Dendritic cell treated with granulocyte-macrophage colony-stimulating factor and Interleukin-4, amounts not matched to agents 40 ng/mL and 50 ng/mL, for 4 days (primary cell): Measurements from ENCODE around the gene CASP3.
"Not testable (repeated sequence)": the region's sequence is repeated elsewhere in the genome, so short reads cannot be mapped to it uniquely, and the experiment has no call there.

Source experiments
- H3K27ac Mint-ChIP-seq: one replicate; pipeline ENCODE4 v1.8.0; 2022; ENCODE audit warnings: mild to moderate bottlenecking, mixed read lengths
- H3K27me3 Mint-ChIP-seq: one replicate; pipeline ENCODE4 v1.8.0; 2022; ENCODE audit warnings: mild to moderate bottlenecking, mixed read lengths
- H3K36me3 Mint-ChIP-seq: one replicate; pipeline ENCODE4 v1.8.0; 2022; ENCODE audit warnings: low read depth, mixed read lengths
- H3K4me1 Mint-ChIP-seq: one replicate; pipeline ENCODE4 v1.8.0; 2022; ENCODE audit warnings: low read depth, mixed read lengths
- H3K4me3 Mint-ChIP-seq: one replicate; pipeline ENCODE4 v1.8.0; 2022; ENCODE audit warnings: mild to moderate bottlenecking, moderate library complexity, mixed read lengths
- H3K9me3 Mint-ChIP-seq: one replicate; pipeline ENCODE4 v1.8.0; 2022; ENCODE audit warnings: mixed read lengths
- intact Hi-C: fragments of 100-400 bp; cut with micrococcal nuclease; formaldehyde crosslinking; loops from one replicate; pipeline ENCODE4 v1.15.0; 2022

Gene CASP3

GRCh38 chr4:184612074-184612473 is 37.2 kb downstream of the CASP3 start:
- H3K27ac Mint-ChIP-seq: no peak overlapping the region
- H3K4me1 Mint-ChIP-seq: peaks cover 18% of the 10 kb centered on the region
- peaks cover 18% of the 10 kb centered on the region for H3K9me3 Mint-ChIP-seq
- H3K4me3 Mint-ChIP-seq: no peak overlapping the region
- H3K36me3 Mint-ChIP-seq: no peaks in the 10 kb centered on the region
- intact Hi-C loops: loop anchor here (10.0 kb wide), 1 partner anchor 67 kb away; no protein-coding TSS in a partner anchor
- peaks cover 2% of the 10 kb centered on the region for H3K27me3 Mint-ChIP-seq

- H3K27me3 Mint-ChIP-seq, H3K27ac Mint-ChIP-seq, H3K4me3 Mint-ChIP-seq, intact Hi-C loops, H3K36me3 Mint-ChIP-seq, H3K4me1 Mint-ChIP-seq: not testable (repeated sequence)
- peaks cover 44% of the 10 kb centered on the region for H3K9me3 Mint-ChIP-seq
Observed at GRCh38 chr4:184607429-184607828, 41.8 kb downstream of the CASP3 start.

GRCh38 chr4:184602857-184603256 is 46.4 kb downstream of the CASP3 start:
- intact Hi-C loops, H3K27ac Mint-ChIP-seq, H3K36me3 Mint-ChIP-seq, H3K4me1 Mint-ChIP-seq, H3K4me3 Mint-ChIP-seq: not testable (repeated sequence)
- peaks cover 16% of the 10 kb centered on the region for H3K27me3 Mint-ChIP-seq
- H3K9me3 Mint-ChIP-seq: peaks cover 44% of the 10 kb centered on the region

GRCh38 chr4:184600982-184601381 is 48.3 kb downstream of the CASP3 start:
- H3K36me3 Mint-ChIP-seq, H3K27ac Mint-ChIP-seq, H3K4me3 Mint-ChIP-seq, intact Hi-C loops, H3K4me1 Mint-ChIP-seq: not testable (repeated sequence)
- peaks cover 33% of the 10 kb centered on the region for H3K9me3 Mint-ChIP-seq
- peaks cover 16% of the 10 kb centered on the region for H3K27me3 Mint-ChIP-seq

- Mint-ChIP-seq H3K4me1 (peaks cover 6% of the 10 kb centered on the region), H3K36me3 (no peaks in the 10 kb centered on the region), H3K9me3 (peaks cover 19% of the 10 kb centered on the region), H3K27me3 (peaks cover 14% of the 10 kb centered on the region), H3K4me3 (no peak overlapping the region), H3K27ac (no peak overlapping the region)
- intact Hi-C loops: no loop called here
Observed at GRCh38 chr4:184599492-184600135, 49.6 kb downstream of the CASP3 start.

GRCh38 chr4:184598753-184599491 is 50.3 kb downstream of the CASP3 start:
- H3K27ac Mint-ChIP-seq: no peak overlapping the region

GRCh38 chr4:184596617-184597185 is 52.5 kb downstream of the CASP3 start:
- H3K36me3 Mint-ChIP-seq: no peaks in the 10 kb centered on the region

More at GRCh38 chr4:184598753-184599491, 50.3 kb downstream of the CASP3 start:
- H3K27me3 Mint-ChIP-seq: peaks cover 13% of the 10 kb centered on the region
- peaks cover 6% of the 10 kb centered on the region for H3K4me1 Mint-ChIP-seq
- no peak overlapping the region for H3K4me3 Mint-ChIP-seq
- no peaks in the 10 kb centered on the region for H3K36me3 Mint-ChIP-seq
- peaks cover 12% of the 10 kb centered on the region for H3K9me3 Mint-ChIP-seq
- intact Hi-C loops: no loop called here

GRCh38 chr4:184596044-184596616 is 53.1 kb downstream of the CASP3 start:
- intact Hi-C loops: no loop called here
- Mint-ChIP-seq H3K4me3 (no peak overlapping the region), H3K27ac (no peak overlapping the region), H3K9me3 (no peaks in the 10 kb centered on the region), H3K27me3 (peaks cover 6% of the 10 kb centered on the region), H3K4me1 (peaks cover 6% of the 10 kb centered on the region), H3K36me3 (no peaks in the 10 kb centered on the region)

More at GRCh38 chr4:184596617-184597185, 52.5 kb downstream of the CASP3 start:
- no peak overlapping the region for H3K4me3 Mint-ChIP-seq
- H3K27ac Mint-ChIP-seq: no peak overlapping the region
- intact Hi-C loops: no loop called here
- H3K9me3 Mint-ChIP-seq: no peaks in the 10 kb centered on the region
- peaks cover 10% of the 10 kb centered on the region for H3K27me3 Mint-ChIP-seq
- H3K4me1 Mint-ChIP-seq: peaks cover 6% of the 10 kb centered on the region

GRCh38 chr4:184595430-184595829 is 53.8 kb downstream of the CASP3 start:
- peaks cover 2% of the 10 kb centered on the region for H3K27me3 Mint-ChIP-seq
- no peaks in the 10 kb centered on the region for H3K9me3 Mint-ChIP-seq
- intact Hi-C loops: no loop called here
- H3K4me3 Mint-ChIP-seq: no peak overlapping the region
- H3K27ac Mint-ChIP-seq: no peak overlapping the region
- H3K4me1 Mint-ChIP-seq: peaks cover 6% of the 10 kb centered on the region
- no peaks in the 10 kb centered on the region for H3K36me3 Mint-ChIP-seq

GRCh38 chr4:184593461-184593860 is 55.8 kb downstream of the CASP3 start:
- no peaks in the 10 kb centered on the region for H3K36me3 Mint-ChIP-seq
- H3K27ac Mint-ChIP-seq: no peak overlapping the region
- peaks cover 3% of the 10 kb centered on the region for H3K27me3 Mint-ChIP-seq
- intact Hi-C loops: no loop called here
- no peak overlapping the region for H3K4me3 Mint-ChIP-seq
- peaks cover 6% of the 10 kb centered on the region for H3K4me1 Mint-ChIP-seq
- H3K9me3 Mint-ChIP-seq: no peaks in the 10 kb centered on the region

GRCh38 chr4:184591747-184592270 is 57.4 kb downstream of the CASP3 start:
- intact Hi-C loops, H3K4me3 Mint-ChIP-seq, H3K4me1 Mint-ChIP-seq, H3K27me3 Mint-ChIP-seq, H3K9me3 Mint-ChIP-seq, H3K36me3 Mint-ChIP-seq: not testable (repeated sequence)
- H3K27ac Mint-ChIP-seq: peak overlapping the region; percentile 53

- peaks cover 2% of the 10 kb centered on the region for H3K4me1 Mint-ChIP-seq
- H3K4me3 Mint-ChIP-seq: no peak overlapping the region
- intact Hi-C loops: no loop called here
- H3K27ac Mint-ChIP-seq: peak overlapping the region; percentile 53
- H3K27me3 Mint-ChIP-seq: peaks cover 2% of the 10 kb centered on the region
- no peaks in the 10 kb centered on the region for H3K9me3 Mint-ChIP-seq
- no peaks in the 10 kb centered on the region for H3K36me3 Mint-ChIP-seq
Observed at GRCh38 chr4:184591070-184591677, 58.1 kb downstream of the CASP3 start.

GRCh38 chr4:184590196-184590595 is 59.1 kb downstream of the CASP3 start:
- no peak overlapping the region for H3K27ac Mint-ChIP-seq
- no peaks in the 10 kb centered on the region for H3K9me3 Mint-ChIP-seq
- H3K4me3 Mint-ChIP-seq: no peak overlapping the region
- no peaks in the 10 kb centered on the region for H3K36me3 Mint-ChIP-seq
- H3K27me3 Mint-ChIP-seq: peaks cover 2% of the 10 kb centered on the region
- intact Hi-C loops: no loop called here
- H3K4me1 Mint-ChIP-seq: no peaks in the 10 kb centered on the region
